GM18499 (cell line): ENCODE results near the gene PNCK.
"Not testable (repeated sequence)": the region's sequence is repeated elsewhere in the genome, so short reads cannot be mapped to it uniquely, and the experiment has no call there.

Experiments used
- ATAC-seq: cut with Tn5 transposase; IDR thresholded peaks from one replicate; pipeline ENCODE4 v1.9.1; 2021; ENCODE audit warnings: moderate number of reproducible peaks; ENCODE audit not compliant: insufficient read depth, unreplicated experiment

Gene PNCK

DNA sequence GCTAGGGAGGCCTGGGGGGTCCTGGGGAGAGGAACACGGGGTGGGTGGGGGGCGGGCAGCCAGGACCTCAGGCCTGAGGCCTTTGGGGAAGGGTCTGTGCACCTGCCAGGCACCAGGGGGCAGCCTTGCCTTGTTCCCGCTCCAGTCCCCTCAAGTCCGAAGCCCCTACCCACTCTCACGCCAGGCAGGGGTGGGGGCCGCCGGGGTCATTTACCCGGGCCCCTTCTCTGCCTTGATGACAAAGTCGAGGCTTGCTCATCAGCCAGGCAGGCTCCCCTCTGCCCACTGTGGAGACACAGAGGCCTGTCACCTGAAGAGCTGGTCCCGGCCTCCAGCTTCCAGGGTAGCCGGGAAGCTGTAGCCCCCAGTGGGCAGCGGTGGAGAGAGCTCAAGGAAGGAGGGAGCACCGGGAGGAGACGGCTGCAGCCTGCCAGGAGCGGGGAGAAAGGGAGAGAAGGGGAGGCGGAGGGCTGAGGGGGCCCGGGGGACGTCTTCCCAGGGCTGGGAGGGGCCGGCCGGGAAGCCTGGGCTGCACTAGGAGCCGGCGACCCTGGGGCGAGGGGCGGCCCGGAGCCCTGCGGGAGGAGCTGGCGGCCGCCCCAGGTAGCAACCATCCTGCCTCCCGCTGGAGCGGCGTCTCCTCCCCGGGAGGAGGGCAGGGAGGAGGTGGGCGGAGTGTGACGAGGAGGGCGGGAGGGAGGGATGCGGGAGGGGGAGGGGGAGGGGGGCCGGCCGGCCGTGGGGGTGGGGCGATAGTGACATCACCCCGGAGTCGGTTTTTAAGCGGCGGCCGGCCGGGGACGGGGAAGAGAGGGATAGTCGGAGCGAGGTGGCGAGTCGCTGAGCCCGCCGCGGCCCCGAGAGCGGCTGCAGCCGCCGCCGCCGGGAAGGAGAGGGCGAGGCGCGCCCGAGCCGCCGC, 13.8 kb upstream of the PNCK start, which contains the start of gene SLC6A8:
Gene SLC6A8 (plus strand): TSS at position 806 of the 919 bp plus-strand sequence. CDS start 649 bp downstream, outside the sequence.
- no peak for ATAC-seq

DNA sequence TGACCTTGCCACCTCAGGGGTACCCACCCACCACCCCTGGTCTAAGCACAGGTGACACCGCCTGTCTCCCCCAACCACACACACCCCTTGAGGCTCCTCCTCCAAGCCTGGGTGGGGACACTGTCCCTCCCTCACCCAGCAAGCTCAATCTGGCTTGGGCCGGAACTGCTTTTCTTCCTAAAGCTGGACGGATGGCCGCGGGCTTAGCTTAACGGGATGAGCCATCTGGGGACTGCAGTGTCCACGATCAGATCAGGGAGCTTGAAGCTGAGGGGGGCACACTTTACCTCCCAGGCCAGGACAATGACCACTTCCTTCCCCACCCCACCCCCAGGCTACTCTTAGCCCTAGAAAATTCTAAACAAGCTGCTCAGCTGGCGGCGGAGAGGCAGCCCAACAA, 13.1 kb upstream of the PNCK start:
- no peak for ATAC-seq

GRCh38 chrX:153685751-153686696, 12.4 kb upstream of the PNCK start:
- ATAC-seq, result no peak

DNA sequence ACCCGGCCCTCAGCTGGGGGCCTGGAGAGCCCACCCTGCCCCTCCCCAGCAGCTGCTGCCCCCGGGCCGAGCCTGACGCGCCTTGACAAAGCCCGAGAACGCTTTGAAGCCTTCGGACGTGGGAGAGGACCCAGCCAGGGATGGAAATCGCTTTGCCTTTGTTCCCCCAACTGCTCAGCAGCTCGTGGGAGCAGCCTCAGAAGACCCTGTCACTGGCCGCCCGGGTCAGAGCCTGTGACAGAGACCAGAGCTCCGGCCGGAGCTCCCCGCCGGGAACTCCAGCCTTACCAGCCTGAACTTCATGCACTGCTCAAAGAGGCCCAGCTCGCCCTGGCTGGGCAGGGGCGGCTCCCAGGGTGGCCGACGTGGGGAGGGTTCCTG, 11.5 kb upstream of the PNCK start:
- ATAC-seq, result no peak

DNA sequence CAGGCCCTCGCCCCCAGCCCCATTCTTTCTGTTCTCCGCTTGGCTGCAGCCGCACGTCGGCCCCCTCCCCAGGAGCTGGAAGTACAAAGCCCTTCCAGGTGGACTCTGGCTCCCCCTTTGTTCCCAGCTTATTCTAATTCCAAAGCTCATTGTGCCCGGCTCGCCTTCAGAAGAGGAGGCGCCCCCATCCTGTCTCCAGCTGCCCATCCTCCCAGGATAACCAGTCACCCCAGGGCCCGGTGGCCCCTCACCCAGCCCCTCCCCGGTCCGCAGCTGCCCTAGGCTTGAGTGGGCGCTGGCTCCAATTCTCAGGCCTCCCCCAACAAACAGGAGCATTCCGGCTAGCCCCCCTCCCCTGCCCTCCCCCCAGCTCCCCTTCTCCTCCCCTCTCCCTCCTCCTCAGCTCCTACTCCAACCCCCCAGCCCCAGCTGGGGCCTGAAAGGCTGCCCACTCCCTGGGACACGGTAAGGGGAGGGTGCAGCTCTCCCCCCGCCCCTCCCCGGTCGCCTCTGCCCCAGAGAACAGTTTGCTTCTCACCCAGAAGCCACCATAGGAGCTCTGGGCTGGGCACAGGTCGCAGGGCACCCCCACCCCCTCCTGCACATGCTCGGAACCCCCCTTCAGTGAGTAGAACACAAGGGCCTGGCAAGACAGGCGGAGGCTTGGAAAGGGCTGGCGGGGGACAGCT, 11.0 kb upstream of the PNCK start:
- ATAC-seq, result no peak

DNA sequence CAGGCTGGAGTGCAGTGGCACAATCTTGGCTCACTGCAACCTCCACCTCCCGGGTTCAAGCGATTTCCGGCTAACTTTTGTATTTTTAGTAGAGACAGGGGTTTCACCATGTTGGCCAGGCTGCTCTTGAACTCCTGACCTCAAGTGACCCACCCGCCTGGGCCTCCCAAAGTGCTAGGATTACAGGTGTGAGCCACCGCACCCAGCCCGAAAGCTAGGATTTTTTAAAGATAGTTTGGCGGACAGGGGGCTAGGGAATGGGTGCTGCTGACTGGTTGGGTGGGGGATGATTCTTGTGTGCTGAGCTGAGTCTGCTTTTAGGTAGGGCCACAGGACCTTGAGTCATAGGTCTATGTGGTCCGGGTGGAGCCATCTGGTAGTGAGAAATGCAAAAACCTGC, 9.9 kb upstream of the PNCK start:
- ATAC-seq, result not testable (repeated sequence)

DNA sequence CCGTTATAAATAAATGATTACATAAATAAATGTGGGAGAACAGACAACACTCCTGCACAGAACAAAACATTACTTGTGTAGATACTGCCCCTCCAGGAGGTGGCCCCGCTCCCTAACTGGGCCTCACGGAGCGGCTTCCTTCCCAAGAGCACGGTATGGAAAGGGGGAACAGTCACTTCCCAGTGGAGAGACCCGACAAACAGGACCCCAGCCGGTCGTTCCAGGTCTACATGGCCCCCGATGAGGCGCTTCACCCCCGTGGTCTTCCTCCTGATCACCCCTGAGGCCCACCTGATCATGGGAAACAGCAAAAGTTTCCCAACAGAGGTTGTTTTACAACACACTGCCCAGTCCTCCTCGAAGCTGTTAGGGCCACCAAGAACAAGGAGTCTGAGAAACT, 7.6 kb upstream of the PNCK start:
- no peak for ATAC-seq

- no peak for ATAC-seq
These were observed 722 bp upstream of the PNCK start for GRCh38 chrX:153674219-153674851.

- no peak for ATAC-seq
These were observed 834 bp downstream of the PNCK start for GRCh38 chrX:153672531-153673427.

- no peak for ATAC-seq
These were observed 1.8 kb downstream of the PNCK start for GRCh38 chrX:153671589-153672530.

GRCh38 chrX:153670748-153671588, 2.6 kb downstream of the PNCK start:
- ATAC-seq, result no peak

- ATAC-seq, result no peak
These were observed 3.5 kb downstream of the PNCK start for GRCh38 chrX:153669901-153670731.

DNA sequence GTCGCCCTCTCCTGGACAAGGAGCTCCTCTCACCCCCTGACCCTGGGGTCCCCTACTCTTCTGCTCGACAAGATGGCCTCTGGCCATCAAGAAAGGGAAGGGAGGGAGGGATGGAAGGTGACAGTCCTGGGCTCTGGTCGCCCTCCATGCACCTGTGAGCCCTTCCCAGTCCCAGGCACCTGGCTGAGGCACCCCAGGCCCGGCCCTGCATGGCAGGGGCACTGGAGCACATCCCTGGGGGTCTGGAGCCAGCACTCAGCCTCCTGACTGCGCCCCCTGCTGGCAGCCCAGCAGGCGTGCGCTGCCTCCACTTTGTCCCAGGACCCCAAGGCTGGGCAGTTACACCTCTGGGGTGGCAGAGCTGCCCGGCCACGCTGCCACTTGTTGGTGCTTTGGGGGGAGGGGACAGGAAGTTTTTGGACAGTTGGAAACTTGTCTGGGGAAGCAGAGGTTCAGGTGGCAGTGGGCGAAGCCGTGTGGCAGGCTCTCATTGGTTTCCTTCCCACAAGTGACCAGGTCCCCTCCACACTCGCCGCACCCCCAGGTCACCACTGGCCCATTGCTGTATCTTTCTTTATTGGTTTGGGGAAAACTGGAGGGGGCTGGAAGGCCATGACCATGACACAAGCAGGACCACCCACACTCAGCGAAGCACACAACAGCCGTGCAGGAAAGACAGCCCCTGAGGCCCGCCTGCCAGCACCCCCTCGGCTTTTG, 4.3 kb downstream of the PNCK start:
- no peak for ATAC-seq

DNA sequence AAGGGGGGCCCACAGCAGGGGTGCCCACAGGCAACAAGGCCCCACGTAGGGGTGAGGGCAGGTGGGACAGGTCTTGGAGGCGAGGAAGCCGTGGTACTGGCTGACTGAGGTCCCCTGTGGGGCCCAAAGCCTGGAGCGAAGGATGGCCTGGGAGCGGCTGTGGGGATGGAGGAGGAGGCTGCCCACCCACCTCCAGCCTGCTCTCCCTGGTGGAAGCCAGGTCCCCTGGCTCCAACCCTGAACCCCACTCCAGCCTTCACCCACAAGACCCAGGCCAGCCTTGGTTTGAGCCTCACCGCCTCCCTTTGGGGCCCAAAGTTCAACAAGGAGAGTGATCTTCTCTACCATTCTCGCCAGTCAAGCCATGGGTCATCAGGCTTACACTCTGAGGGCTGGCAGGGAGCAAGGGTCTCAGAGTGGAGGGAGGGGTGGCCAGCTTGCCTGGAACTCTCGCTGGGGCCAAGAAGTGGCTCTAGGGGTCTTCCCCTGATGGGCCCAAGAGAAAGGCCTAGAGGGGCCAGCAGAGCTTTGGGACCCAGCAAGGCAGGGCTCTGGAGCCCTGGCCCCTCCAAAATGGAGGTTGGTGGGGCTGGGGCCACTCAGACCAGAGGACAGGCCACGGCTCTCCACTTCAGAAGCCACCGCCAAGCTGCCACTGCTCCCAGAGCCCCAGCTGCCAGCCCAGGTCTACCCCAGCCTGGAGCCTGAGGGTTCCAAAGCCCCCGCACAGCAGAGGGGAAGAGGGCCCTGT, 5.0 kb downstream of the PNCK start:
- ATAC-seq, result no peak

DNA sequence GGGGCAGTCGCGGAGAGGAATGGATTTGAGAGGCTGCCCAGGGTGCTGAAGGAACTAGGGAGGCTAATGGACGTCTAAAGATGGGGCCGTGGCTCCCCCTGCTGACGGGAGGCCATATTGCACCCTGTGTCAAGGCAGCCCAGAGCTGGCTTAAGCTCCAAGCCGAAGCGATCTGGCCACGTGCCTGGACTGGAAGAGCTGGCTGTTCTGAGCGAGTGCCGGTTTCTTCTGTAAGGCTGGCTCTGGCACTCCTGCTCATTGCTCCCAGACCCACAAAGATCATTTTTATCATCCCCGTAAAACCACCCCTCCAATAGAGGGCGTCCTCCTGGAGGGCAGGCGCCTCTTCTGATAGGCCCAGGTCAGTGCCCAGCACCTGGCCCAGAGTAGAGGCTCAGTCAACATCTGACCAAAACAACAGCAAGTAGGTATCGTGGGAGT, 5.6 kb downstream of the PNCK start:
- ATAC-seq, result no peak
